HepG2 (cell line): Measurements from ENCODE around the gene ZCCHC3. TPM values are rescaled to one million over a fixed set of nuclear protein-coding genes. Genes with fewer than 3 reads are reported as not detected.

Experiments
- ATAC-seq: fragments of 200-7000 bp; cut with Tn5 transposase; 3 replicates; pipeline ENCODE4 v1.9.1; 2020; ENCODE audit warnings: mild to moderate bottlenecking, moderate library complexity
- BruUV-seq: library from RNA; stranded (reverse); fragments of 400-500 nt; replicated peaks from 2 replicates; lab custom pipeline; 2021; lab: Mats Ljungman, UMichigan
- CTCF ChIA-PET: fragments of 300-600 bp; formaldehyde crosslinking; extraction: SDS; loops from one replicate; lab custom pipeline; 2021; ENCODE audit warnings: low total read pairs, inconsistent platforms, low intra/inter-chr PET ratio; lab: Yijun Ruan, JAX
- POLR2A ChIA-PET: fragments of 350-600 bp; sonication (Branson Sonifier 250); formaldehyde crosslinking; loops from one replicate; lab custom pipeline; 2020; ENCODE audit warnings: antibody characterized with exemption, inconsistent platforms; lab: Yijun Ruan, JAX
- DNase-seq: peaks from one replicate; pipeline ENCODE4 v3.0.0-alpha.2; 2015; ENCODE audit warnings: low spot score
- FAIRE-seq: peaks from 3 replicates; lab custom pipeline; 2011; peaks lifted over from hg19 to GRCh38; lab: Jason Lieb, UNC
- H2AFZ ChIP-seq: one replicate; pipeline ENCODE4 v1.6.1; 2011; ENCODE audit warnings: low read length, inconsistent platforms
- H3K27ac ChIP-seq: fragments of 300-600 bp; 3 replicates; pipeline ENCODE4 v1.8.0; 2011; ENCODE audit warnings: mixed run types, mild to moderate bottlenecking, mixed read lengths, low read length, inconsistent platforms; ENCODE audit not compliant: insufficient read depth; ENCODE audit errors: extremely low read length
- H3K27me3 ChIP-seq, 2 experiments: fragments of 200-600 bp in 1 of 2; 2 replicates in 1 of 2; 3 replicates in 1 of 2; pipeline versions ENCODE4 v1.6.0 to v1.8.0; 2011; ENCODE audit warnings: low read length in 2 of 2, mild to moderate bottlenecking in 2 of 2, moderate library complexity in 2 of 2, inconsistent platforms in 1 of 2; ENCODE audit not compliant: insufficient read depth in 2 of 2, control insufficient read depth in 1 of 2
- H3K36me3 ChIP-seq, 2 experiments: fragments of 200-600 bp in 1 of 2; replicated peaks in 1 of 2; 2 replicates in 1 of 2; 3 replicates in 1 of 2; pipeline versions ENCODE4 v1.5.1 to v1.8.0; 2011; ENCODE audit warnings: low read length in 2 of 2, inconsistent platforms in 1 of 2; ENCODE audit not compliant: insufficient read depth in 2 of 2, control insufficient read depth in 1 of 2
- H3K4me1 ChIP-seq: 2 replicates; pipeline ENCODE4 v1.5.1; 2012; ENCODE audit warnings: low read length, inconsistent platforms; ENCODE audit not compliant: insufficient read depth
- H3K4me2 ChIP-seq: 2 replicates; pipeline ENCODE4 v1.6.0; 2011; ENCODE audit warnings: low read depth, low read length, inconsistent platforms
- H3K4me3 ChIP-seq, 3 experiments: fragments of 200-600 bp in 1 of 3; sonication (generic), shearing (Covaris generic) in 1 of 3; replicated peaks in 1 of 3; 2 replicates each; pipeline ENCODE4 v1.5.1; 2011 to 2016; ENCODE audit warnings: low read length in 3 of 3, inconsistent platforms in 2 of 3, low read depth in 2 of 3, mild to moderate bottlenecking in 2 of 3, control low read depth in 1 of 3, mixed read lengths in 1 of 3; ENCODE audit not compliant: insufficient read depth in 1 of 3
- H3K79me2 ChIP-seq: one replicate; pipeline ENCODE4 v1.6.1; 2011; ENCODE audit warnings: low read length, inconsistent platforms; ENCODE audit not compliant: insufficient read depth
- H3K9ac ChIP-seq: 2 replicates; pipeline ENCODE4 v1.6.0; 2011; ENCODE audit warnings: mild to moderate bottlenecking, low read depth, low read length, inconsistent platforms; ENCODE audit not compliant: insufficient read depth
- H3K9me3 ChIP-seq: 2 replicates; pipeline ENCODE4 v1.5.1; 2012; ENCODE audit warnings: mild to moderate bottlenecking, low read length
- H4K20me1 ChIP-seq: 2 replicates; pipeline ENCODE4 v1.6.0; 2011; ENCODE audit warnings: inconsistent platforms, mild to moderate bottlenecking, low read length, moderate library complexity; ENCODE audit not compliant: insufficient read depth
- CHCHD3 ChIP-seq: sonication (generic); formaldehyde crosslinking; IDR thresholded peaks from 2 replicates; pipeline ENCODE4 v1.8.0; 2022; ENCODE audit warnings: mild to moderate bottlenecking, missing genetic modification reagents, moderate library complexity
- HNF4G ChIP-seq, 2 experiments: sonication (generic) in 1 of 2; formaldehyde crosslinking in 1 of 2; IDR thresholded peaks; 2 replicates each; pipeline versions ENCODE4 v1.4.0 to v1.6.1; 2011 to 2020; ENCODE audit warnings: borderline replicate concordance in 2 of 2, low read depth in 2 of 2, mild to moderate bottlenecking in 2 of 2, low read length in 1 of 2, missing genetic modification reagents in 1 of 2, moderate library complexity in 1 of 2
- HOXA5 ChIP-seq: sonication (generic); formaldehyde crosslinking; IDR thresholded peaks from 2 replicates; pipeline ENCODE4 v1.4.0; 2020; ENCODE audit warnings: missing genetic modification reagents
- JUND ChIP-seq: sonication (generic); formaldehyde crosslinking; IDR thresholded peaks from 2 replicates; pipeline ENCODE4 v1.8.0; 2022; ENCODE audit warnings: mild to moderate bottlenecking, missing genetic modification reagents
- PHF21A ChIP-seq: sonication (generic); formaldehyde crosslinking; IDR thresholded peaks from 2 replicates; pipeline ENCODE4 v1.5.0; 2020; ENCODE audit warnings: mild to moderate bottlenecking, missing genetic modification reagents
- SIN3A ChIP-seq: IDR thresholded peaks from 2 replicates; pipeline ENCODE4 v1.6.1; 2011; ENCODE audit warnings: low read depth, mild to moderate bottlenecking, control low read depth, low read length, borderline replicate concordance
- SP2 ChIP-seq: sonication (generic); formaldehyde crosslinking; IDR thresholded peaks from 2 replicates; pipeline ENCODE4 v1.5.1; 2020; ENCODE audit warnings: mild to moderate bottlenecking, missing genetic modification reagents
- SRY ChIP-seq: sonication (generic); formaldehyde crosslinking; IDR thresholded peaks from 2 replicates; pipeline ENCODE4 v1.8.0; 2022; ENCODE audit warnings: mild to moderate bottlenecking, missing genetic modification reagents
- TBX2 ChIP-seq: sonication (generic); formaldehyde crosslinking; IDR thresholded peaks from 2 replicates; pipeline ENCODE4 v1.5.0; 2020; ENCODE audit warnings: missing genetic modification reagents, mild to moderate bottlenecking, borderline replicate concordance
- ZBTB25 ChIP-seq: IDR thresholded peaks from 2 replicates; pipeline ENCODE4 v1.6.1; 2018; ENCODE audit warnings: missing genetic modification reagents
- ZFP37 ChIP-seq: sonication (generic); formaldehyde crosslinking; IDR thresholded peaks from 2 replicates; pipeline ENCODE4 v1.4.0; 2020; ENCODE audit warnings: missing genetic modification reagents, borderline replicate concordance
- ZNF550 ChIP-seq: sonication (generic); formaldehyde crosslinking; IDR thresholded peaks from 2 replicates; pipeline ENCODE4 v1.4.0; 2020; ENCODE audit warnings: mild to moderate bottlenecking, missing genetic modification reagents, borderline replicate concordance
- ZNF83 ChIP-seq: sonication (generic); formaldehyde crosslinking; IDR thresholded peaks from 2 replicates; pipeline ENCODE4 v1.4.0; 2020; ENCODE audit warnings: missing genetic modification reagents, mild to moderate bottlenecking, borderline replicate concordance
- ZNF879 ChIP-seq: sonication (generic); formaldehyde crosslinking; IDR thresholded peaks from 2 replicates; pipeline ENCODE4 v1.8.1; 2023; ENCODE audit warnings: missing genetic modification reagents
- WGBS: methylation state at CpG from one replicate; pipeline ENCODE4 v1.1.6; 2017; ENCODE audit warnings: low lambda C conversion rate; 5-methylcytosine and 5-hydroxymethylcytosine counted together
- in situ Hi-C: cut with HindIII; loops from 2 replicates; pipeline ENCODE4 v1.10.0; 2017; ENCODE audit warnings: low pct_unique_long_range_greater_than_20kb; ENCODE audit not compliant: extremely low pct_ligation_motif_present
- intact Hi-C: fragments of 100-400 bp; cut with micrococcal nuclease; formaldehyde crosslinking; loops from one replicate; pipeline ENCODE4 v1.10.0; 2022; ENCODE audit not compliant: unreplicated experiment
- polyA plus RNA-seq, 8 experiments: library from polyadenylated mRNA; depleted of rRNA in 3 of 8; stranded (reverse) in 7 of 8; unstranded in 1 of 8; fragments of >200 nt; fragmentation: Illumina TruSeq in 4 of 8; extraction: Trizol in 4 of 8; gene quantifications; 2 replicates each; pipeline versions ENCODE4 v1.2.1 to v1.2.3, GENCODE V29; 2011 to 2016; ENCODE audit warnings: low read depth in 4 of 8, missing spikeins in 1 of 8, mixed read lengths in 1 of 8; ENCODE audit not compliant: insufficient read depth in 1 of 8
- total RNA-seq, 5 experiments: library from RNA; depleted of rRNA; stranded (reverse); fragments of >200 nt; fragmentation: Illumina TruSeq; extraction: Trizol; gene quantifications; 2 replicates each; pipeline ENCODE4 v1.2.3, GENCODE V29; 2016; ENCODE audit warnings: low read depth in 1 of 5
- TF ChIP-seq, protein P1 (sequence below): sonication (generic); formaldehyde crosslinking; IDR thresholded peaks from 2 replicates; pipeline ENCODE4 v1.5.0; 2020; ENCODE audit warnings: mild to moderate bottlenecking, missing genetic modification reagents, borderline replicate concordance

ZCCHC3 gene
- total and polyA plus RNA-seq, 2 of the 13 experiments (the other 11 are each of a cell fraction or from before 2014, with no cell fraction given) = 46.6 to 63.0 TPM

GRCh38 chr20:297925-298775 is 780 bp downstream of the ZCCHC3 start (continued):
- TF ChIP-seq SP2 (CRISPR knock-in tag) = no peak
- no peak for TF ChIP-seq ZFP37 (CRISPR knock-in tag)
- TF ChIP-seq HNF4G (IDR thresholded peaks at IDR 0.05; ENCODE audit: borderline replicate concordance, low read depth, low read length) = 0 out of 2 replicates have a peak, but pooled peaks have one; percentile 2
- TF ChIP-seq HNF4G (CRISPR knock-in tag; IDR thresholded peaks at IDR 0.05; ENCODE audit: borderline replicate concordance, low read depth) = no peak; the same call in 1 of the 2 replicates
- peak; percentile 87 for TF ChIP-seq CHCHD3 (CRISPR knock-in tag)
- TF ChIP-seq SRY (CRISPR knock-in tag) = no peak
- peak; percentile 75 for TF ChIP-seq TBX2 (CRISPR knock-in tag)

GRCh38 chr20:298776-299391 is 1.5 kb downstream of the ZCCHC3 start:
- H3K4me2 ChIP-seq = peak overlapping the region; percentile 80
- FAIRE-seq (no peak), ATAC-seq (no peak), DNase-seq (no peak)
- no peaks in the 10 kb centered on the region for H3K9me3 ChIP-seq
- POLR2A ChIA-PET = interaction anchor here (1.1 to 8.1 kb wide), 5 partner anchors 10 to 49 kb away, joined by 4 to 106 read pairs (median 18); partner anchors contain the start of genes NRSN2 and SOX12
- 11% methylated on average over 15 of the region's 15 CpGs for WGBS
- peak overlapping the region; percentile 84 for H3K9ac ChIP-seq
- H2AFZ ChIP-seq = no peak overlapping the region
- H3K27me3 ChIP-seq = peaks cover 0 to 13% of the 10 kb centered on the region in 2 experiments; a peak in 3 of 5 replicates
- no TSS peak for BruUV-seq
- intact Hi-C loops (no loop called here), in situ Hi-C loops (no loop called here)
- CTCF ChIA-PET = no interaction called here
- no peaks in the 10 kb centered on the region for H3K36me3 ChIP-seq
- peaks cover 39% of the 10 kb centered on the region for H3K4me1 ChIP-seq
- peaks cover 42% of the 10 kb centered on the region for H3K79me2 ChIP-seq
- peak overlapping the region; percentile 92 for H3K27ac ChIP-seq
- peak overlapping the region; percentile 69 to 93 (median 89) for H3K4me3 ChIP-seq
- H4K20me1 ChIP-seq = peaks cover 25% of the 10 kb centered on the region
- 0 out of 2 replicates have a peak, but pooled peaks have one; percentile 25 for TF ChIP-seq JUND (CRISPR knock-in tag)
- 0 out of 2 replicates have a peak, but pooled peaks have one; percentile 12 for TF ChIP-seq PHF21A (CRISPR knock-in tag)
- no peak for TF ChIP-seq ZNF83 (CRISPR knock-in tag)
- peak; percentile 56; the same call in 1 of the 2 replicates for TF ChIP-seq SIN3A
- TF ChIP-seq HOXA5 (CRISPR knock-in tag) = 0 out of 2 replicates have a peak, but pooled peaks have one; percentile 18
- TF ChIP-seq, protein P1, sequence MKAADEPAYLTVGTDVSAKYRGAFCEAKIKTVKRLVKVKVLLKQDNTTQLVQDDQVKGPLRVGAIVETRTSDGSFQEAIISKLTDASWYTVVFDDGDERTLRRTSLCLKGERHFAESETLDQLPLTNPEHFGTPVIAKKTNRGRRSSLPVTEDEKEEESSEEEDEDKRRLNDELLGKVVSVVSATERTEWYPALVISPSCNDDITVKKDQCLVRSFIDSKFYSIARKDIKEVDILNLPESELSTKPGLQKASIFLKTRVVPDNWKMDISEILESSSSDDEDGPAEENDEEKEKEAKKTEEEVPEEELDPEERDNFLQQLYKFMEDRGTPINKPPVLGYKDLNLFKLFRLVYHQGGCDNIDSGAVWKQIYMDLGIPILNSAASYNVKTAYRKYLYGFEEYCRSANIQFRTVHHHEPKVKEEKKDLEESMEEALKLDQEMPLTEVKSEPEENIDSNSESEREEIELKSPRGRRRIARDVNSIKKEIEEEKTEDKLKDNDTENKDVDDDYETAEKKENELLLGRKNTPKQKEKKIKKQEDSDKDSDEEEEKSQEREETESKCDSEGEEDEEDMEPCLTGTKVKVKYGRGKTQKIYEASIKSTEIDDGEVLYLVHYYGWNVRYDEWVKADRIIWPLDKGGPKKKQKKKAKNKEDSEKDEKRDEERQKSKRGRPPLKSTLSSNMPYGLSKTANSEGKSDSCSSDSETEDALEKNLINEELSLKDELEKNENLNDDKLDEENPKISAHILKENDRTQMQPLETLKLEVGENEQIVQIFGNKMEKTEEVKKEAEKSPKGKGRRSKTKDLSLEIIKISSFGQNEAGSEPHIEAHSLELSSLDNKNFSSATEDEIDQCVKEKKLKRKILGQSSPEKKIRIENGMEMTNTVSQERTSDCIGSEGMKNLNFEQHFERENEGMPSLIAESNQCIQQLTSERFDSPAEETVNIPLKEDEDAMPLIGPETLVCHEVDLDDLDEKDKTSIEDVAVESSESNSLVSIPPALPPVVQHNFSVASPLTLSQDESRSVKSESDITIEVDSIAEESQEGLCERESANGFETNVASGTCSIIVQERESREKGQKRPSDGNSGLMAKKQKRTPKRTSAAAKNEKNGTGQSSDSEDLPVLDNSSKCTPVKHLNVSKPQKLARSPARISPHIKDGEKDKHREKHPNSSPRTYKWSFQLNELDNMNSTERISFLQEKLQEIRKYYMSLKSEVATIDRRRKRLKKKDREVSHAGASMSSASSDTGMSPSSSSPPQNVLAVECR (CRISPR knock-in tag) = no peak; the same call in 1 of the 2 replicates
- no peak for TF ChIP-seq ZBTB25
- 0 out of 2 replicates have a peak, but pooled peaks have one; percentile 13 for TF ChIP-seq ZNF550 (CRISPR knock-in tag)
- 0 out of 2 replicates have a peak, but pooled peaks have one; percentile 5 for TF ChIP-seq ZNF879 (CRISPR knock-in tag)
